A673 (cell line): Measurements from ENCODE around the gene KCNN1. TPM values are rescaled to one million over a fixed set of nuclear protein-coding genes. Genes with fewer than 3 reads are reported as not detected.
A peak's percentile ranks its signal among the peaks of the same experiment; 100 is the strongest.

Experiments
- BruUV-seq: library from RNA; stranded (reverse); fragments of 400-500 nt; replicated peaks from 2 replicates; lab custom pipeline; 2021; lab: Mats Ljungman, UMichigan
- CTCF ChIA-PET: fragments of 300-600 bp; sonication (Branson Sonifier 250); formaldehyde crosslinking; loops from one replicate; lab custom pipeline; 2022; ENCODE audit warnings: antibody characterized with exemption; lab: Charles Lee
- POLR2A ChIA-PET: fragments of 300-600 bp; sonication (Branson Sonifier 250); formaldehyde crosslinking; loops from one replicate; lab custom pipeline; 2022; ENCODE audit warnings: antibody characterized with exemption; ENCODE audit not compliant: low non-redundant PET; lab: Charles Lee
- DNase-seq: peaks from one replicate; pipeline ENCODE4 v3.0.0-alpha.2; 2015; ENCODE audit warnings: low spot score
- H3K27ac ChIP-seq: fragments of 200-600 bp; sonication (generic); 2 replicates; pipeline ENCODE4 v1.5.1; 2016; ENCODE audit warnings: mixed run types, low read depth, mild to moderate bottlenecking, mixed read lengths, antibody characterized with exemption, low read length; ENCODE audit not compliant: poor library complexity, severe bottlenecking
- H3K27me3 ChIP-seq: fragments of 200-600 bp; sonication (generic); replicated peaks from 2 replicates; pipeline ENCODE4 v1.6.1; 2017; ENCODE audit warnings: mixed run types, low read depth, mild to moderate bottlenecking, mixed read lengths, antibody characterized with exemption, low read length; ENCODE audit not compliant: insufficient read depth, poor library complexity
- H3K36me3 ChIP-seq: fragments of 200-600 bp; sonication (generic); 2 replicates; pipeline ENCODE4 v1.6.1; 2016; ENCODE audit warnings: mixed run types, mild to moderate bottlenecking, mixed read lengths, antibody characterized with exemption, low read length; ENCODE audit not compliant: insufficient read depth, poor library complexity, severe bottlenecking
- H3K4me1 ChIP-seq: fragments of 200-600 bp; sonication (generic); 2 replicates; pipeline ENCODE4 v1.6.1; 2017; ENCODE audit warnings: mixed run types, mild to moderate bottlenecking, mixed read lengths, antibody characterized with exemption, low read length; ENCODE audit not compliant: insufficient read depth, poor library complexity, severe bottlenecking
- H3K4me3 ChIP-seq: fragments of 200-600 bp; sonication (generic); 2 replicates; pipeline ENCODE4 v1.5.1; 2016; ENCODE audit warnings: low read depth, mixed run types, mild to moderate bottlenecking, mixed read lengths, low read length; ENCODE audit not compliant: poor library complexity, severe bottlenecking
- H3K9me3 ChIP-seq: fragments of 200-600 bp; sonication (generic); 2 replicates; pipeline ENCODE4 v1.6.1; 2016; ENCODE audit warnings: mixed run types, low read depth, mild to moderate bottlenecking, mixed read lengths, antibody characterized with exemption, low read length; ENCODE audit not compliant: poor library complexity, severe bottlenecking
- CTCF ChIP-seq: fragments of 300-800, 200-600 bp; sonication (generic); conservative IDR thresholded peaks from 2 replicates; pipeline ENCODE4 v1.5.1; 2017; ENCODE audit warnings: low read depth, mild to moderate bottlenecking, antibody characterized with exemption, low read length, moderate library complexity, mixed read lengths
- EZH2 ChIP-seq: fragments of 200-600 bp; sonication (generic); IDR thresholded peaks from 2 replicates; pipeline ENCODE4 v1.6.1; 2017; ENCODE audit warnings: borderline replicate concordance, low read depth, mild to moderate bottlenecking, mixed read lengths, antibody characterized with exemption, low read length; ENCODE audit not compliant: poor library complexity, severe bottlenecking
- intact Hi-C: fragments of 100-400 bp; cut with micrococcal nuclease; formaldehyde crosslinking; loops from one replicate; pipeline ENCODE4 v1.10.0; 2022; ENCODE audit not compliant: unreplicated experiment
- total RNA-seq: library from RNA; stranded (reverse); gene quantifications from 2 replicates; pipeline ENCODE4 v1.2.3, GENCODE V29; 2021

KCNN1 gene
- total RNA-seq, 1 experiment from 2014 or later, result 81.2 TPM

- no peaks in the 10 kb centered on the region for H3K27me3 ChIP-seq
Measured at GRCh38 chr19:17963936-17964691, 2.8 kb upstream of the KCNN1 start.

GRCh38 chr19:17965370-17966128 is 1.4 kb upstream of the KCNN1 start:
- Histone ChIP-seq H3K27me3 (no peaks in the 10 kb centered on the region), H3K27ac (peak overlapping the region; percentile 90), H3K4me3 (no peak overlapping the region), H3K9me3 (no peaks in the 10 kb centered on the region), H3K36me3 (no peaks in the 10 kb centered on the region), H3K4me1 (peaks cover 66% of the 10 kb centered on the region)
- BruUV-seq, result no TSS peak
- DNase-seq, result peak; percentile 90
- TF ChIP-seq EZH2 (no peak), CTCF (no peak)
- ChIA-PET POLR2A (interaction anchor here (0.6 kb wide), 1 partner anchor 8 kb away, joined by 3 read pairs; no protein-coding TSS in a partner anchor), CTCF (interaction anchor here (0.6 to 1.2 kb wide), 5 partner anchors 20 to 1067 kb away, joined by 3 to 6 read pairs (median 3); no protein-coding TSS in a partner anchor)
- intact Hi-C loops, result no loop called here

More at GRCh38 chr19:17963936-17964691, 2.8 kb upstream of the KCNN1 start:
- ChIA-PET CTCF (no interaction called here), POLR2A (no interaction called here)
- no peaks in the 10 kb centered on the region for H3K9me3 ChIP-seq
- TF ChIP-seq EZH2 (no peak), CTCF (no peak)
- peak overlapping the region; percentile 90 for H3K27ac ChIP-seq
- no peak overlapping the region for H3K4me3 ChIP-seq
- no peaks in the 10 kb centered on the region for H3K36me3 ChIP-seq
- intact Hi-C loops, result no loop called here
- peak; percentile 69 for DNase-seq
- no TSS peak for BruUV-seq
- peaks cover 58% of the 10 kb centered on the region for H3K4me1 ChIP-seq

GRCh38 chr19:17966129-17966483 is 801 bp upstream of the KCNN1 start:
- CTCF ChIA-PET, result interaction anchor here (0.6 to 1.2 kb wide), 4 partner anchors 21 to 197 kb away, joined by 3 to 6 read pairs (median 3); no protein-coding TSS in a partner anchor
- POLR2A ChIA-PET, result interaction anchor here (0.6 kb wide), 1 partner anchor 8 kb away, joined by 3 read pairs; no protein-coding TSS in a partner anchor
- TF ChIP-seq CTCF (no peak), EZH2 (no peak)
- no peaks in the 10 kb centered on the region for H3K36me3 ChIP-seq
- no peaks in the 10 kb centered on the region for H3K27me3 ChIP-seq
- H3K9me3 ChIP-seq, result no peaks in the 10 kb centered on the region
- intact Hi-C loops, result no loop called here
- peak overlapping the region; percentile 90 for H3K27ac ChIP-seq
- no peak for DNase-seq
- H3K4me3 ChIP-seq, result peak overlapping the region; percentile 90
- peaks cover 65% of the 10 kb centered on the region for H3K4me1 ChIP-seq
- no TSS peak for BruUV-seq
